IMR-90 (cell line): Measurements from ENCODE around the gene KRTAP12-1. TPM values are rescaled to one million over a fixed set of nuclear protein-coding genes. Genes with fewer than 3 reads are reported as not detected.
"Not testable (repeated sequence)": the region's sequence is repeated elsewhere in the genome, so short reads cannot be mapped to it uniquely, and the experiment has no call there.

Experiments
- ATAC-seq: fragments of 200-7000 bp; cut with Tn5 transposase; 2 replicates; pipeline ENCODE4 v1.9.1; 2020; ENCODE audit warnings: low read depth, mild to moderate bottlenecking, moderate library complexity
- BruUV-seq: library from RNA; stranded (reverse); fragments of 400-500 nt; replicated peaks from 2 replicates; lab custom pipeline; 2021; lab: Mats Ljungman, UMichigan
- CTCF ChIA-PET: fragments of 300-600 bp; formaldehyde crosslinking; extraction: SDS; loops from one replicate; lab custom pipeline; 2021; ENCODE audit warnings: antibody characterized with exemption; lab: Yijun Ruan, JAX
- POLR2A ChIA-PET: fragments of 300-600 bp; sonication (Branson Sonifier 250); formaldehyde crosslinking; loops from one replicate; lab custom pipeline; 2022; ENCODE audit warnings: antibody characterized with exemption; ENCODE audit not compliant: unreplicated experiment; lab: Charles Lee
- DNase-seq: peaks from one replicate; pipeline ENCODE4 v3.0.0; 2013
- H2AFZ ChIP-seq: replicated peaks from 2 replicates; pipeline ENCODE3; 2013; ENCODE audit warnings: low read length, mild to moderate bottlenecking; ENCODE audit not compliant: poor library complexity
- H2AK5ac ChIP-seq: 2 replicates; pipeline ENCODE4 v1.6.1; 2013; ENCODE audit warnings: low read depth, low read length, inconsistent platforms
- H2AK9ac ChIP-seq: replicated peaks from 2 replicates; pipeline ENCODE3; 2013; ENCODE audit warnings: mild to moderate bottlenecking, low read depth, low read length, moderate library complexity; ENCODE audit not compliant: poor library complexity
- H2BK120ac ChIP-seq: 2 replicates; pipeline ENCODE4 v1.6.1; 2013; ENCODE audit warnings: low read depth, low read length, inconsistent platforms
- H2BK15ac ChIP-seq: 3 replicates; pipeline ENCODE4 v1.6.1; 2013; ENCODE audit warnings: low read depth, low read length, inconsistent platforms
- H2BK20ac ChIP-seq: 2 replicates; pipeline ENCODE4 v1.6.1; 2013; ENCODE audit warnings: low read depth, mild to moderate bottlenecking, inconsistent platforms, low read length, moderate library complexity
- H2BK5ac ChIP-seq: 2 replicates; pipeline ENCODE4 v1.6.1; 2013; ENCODE audit warnings: mild to moderate bottlenecking, low read depth, low read length, inconsistent platforms; ENCODE audit not compliant: poor library complexity, severe bottlenecking
- H3K14ac ChIP-seq: replicated peaks from 2 replicates; pipeline ENCODE4 v1.6.1; 2013; ENCODE audit warnings: low read depth, low read length, inconsistent platforms
- H3K18ac ChIP-seq: 2 replicates; pipeline ENCODE4 v1.6.1; 2013; ENCODE audit warnings: low read depth, low read length, control low read depth
- H3K23ac ChIP-seq: 2 replicates; pipeline ENCODE4 v1.6.1; 2013; ENCODE audit warnings: low read depth, low read length, inconsistent platforms
- H3K27ac ChIP-seq: 2 replicates; pipeline ENCODE4 v1.5.1; 2013; ENCODE audit warnings: mild to moderate bottlenecking, control low read depth, low read length; ENCODE audit not compliant: insufficient read depth
- H3K27me3 ChIP-seq: 2 replicates; pipeline ENCODE4 v1.6.1; 2013; ENCODE audit warnings: low read length; ENCODE audit not compliant: control insufficient read depth, insufficient read depth
- H3K36me3 ChIP-seq: 2 replicates; pipeline ENCODE4 v1.6.1; 2013; ENCODE audit warnings: low read length, mixed read lengths; ENCODE audit not compliant: control insufficient read depth, insufficient read depth
- H3K4ac ChIP-seq: 2 replicates; pipeline ENCODE4 v1.6.1; 2013; ENCODE audit warnings: low read depth, low read length, inconsistent platforms
- H3K4me1 ChIP-seq: 2 replicates; pipeline ENCODE4 v1.6.1; 2013; ENCODE audit warnings: low read length, mixed read lengths; ENCODE audit not compliant: control insufficient read depth, insufficient read depth
- H3K4me2 ChIP-seq: 2 replicates; pipeline ENCODE4 v1.6.1; 2013; ENCODE audit warnings: low read depth, mild to moderate bottlenecking, control low read depth, low read length, moderate library complexity
- H3K4me3 ChIP-seq: 2 replicates; pipeline ENCODE4 v1.5.1; 2013; ENCODE audit warnings: low read depth, mild to moderate bottlenecking, control low read depth, low read length, moderate library complexity; ENCODE audit not compliant: insufficient read depth
- H3K56ac ChIP-seq: 2 replicates; pipeline ENCODE4 v1.6.1; 2013; ENCODE audit warnings: low read length, inconsistent platforms; ENCODE audit not compliant: insufficient read depth; ENCODE audit errors: extremely low read depth
- H3K79me1 ChIP-seq, 2 experiments: 2 replicates each; pipeline ENCODE4 v1.6.1; 2013; ENCODE audit warnings: low read length in 2 of 2, inconsistent platforms in 1 of 2, low read depth in 1 of 2
- H3K9ac ChIP-seq: 2 replicates; pipeline ENCODE4 v1.6.1; 2013; ENCODE audit warnings: low read depth, low read length, control low read depth
- H3K9me1 ChIP-seq: 2 replicates; pipeline ENCODE4 v1.6.1; 2013; ENCODE audit warnings: low read length, inconsistent platforms; ENCODE audit not compliant: insufficient read depth
- H3K9me3 ChIP-seq: 2 replicates; pipeline ENCODE4 v1.6.1; 2013; ENCODE audit warnings: low read length; ENCODE audit not compliant: control insufficient read depth, insufficient read depth
- H4K20me1 ChIP-seq: 2 replicates; pipeline ENCODE4 v1.6.1; 2013; ENCODE audit warnings: low read length, inconsistent platforms; ENCODE audit not compliant: insufficient read depth
- H4K5ac ChIP-seq: 2 replicates; pipeline ENCODE4 v1.6.1; 2013; ENCODE audit warnings: mild to moderate bottlenecking, low read depth, low read length, control low read depth
- H4K8ac ChIP-seq, 2 experiments: 2 replicates each; pipeline ENCODE4 v1.6.1; 2013; ENCODE audit warnings: low read depth in 2 of 2, low read length in 2 of 2, control low read depth in 1 of 2, inconsistent platforms in 1 of 2
- H4K91ac ChIP-seq: 2 replicates; pipeline ENCODE4 v1.6.1; 2013; ENCODE audit warnings: low read depth, low read length, inconsistent platforms; ENCODE audit not compliant: insufficient read depth
- CEBPB ChIP-seq: IDR thresholded peaks from 2 replicates; pipeline ENCODE4 v1.6.1; 2012; ENCODE audit warnings: low read depth, low read length, improper control_type of control experiment
- RCOR1 ChIP-seq: IDR thresholded peaks from 2 replicates; pipeline ENCODE4 v1.6.1; 2012; ENCODE audit warnings: mild to moderate bottlenecking, low read length, improper control_type of control experiment; ENCODE audit not compliant: insufficient replicate concordance
- WGBS, 2 experiments: methylation state at CpG; one replicate each; pipeline versions ENCODE4 v1.1.5 to v1.1.7; 2013; ENCODE audit warnings: missing lambda C conversion rate in 2 of 2; ENCODE audit not compliant: insufficient read length in 1 of 2; ENCODE audit errors: extremely low coverage in 2 of 2; 5-methylcytosine and 5-hydroxymethylcytosine counted together
- dilution Hi-C: fragments of 300-500 bp; cut with HindIII; formaldehyde crosslinking; loops from one replicate; pipeline ENCODE4 v1.14.3; 2018; ENCODE audit warnings: low sequenced_read_pairs; ENCODE audit not compliant: unreplicated experiment
- in situ Hi-C: fragments of 300-500 bp; cut with MboI; formaldehyde crosslinking; loops from 3 replicates; pipeline ENCODE4 v1.14.3; 2019; ENCODE audit warnings: low sequenced_read_pairs, inconsistent platforms, mixed read lengths
- intact Hi-C: fragments of 100-400 bp; cut with micrococcal nuclease; formaldehyde crosslinking; loops from 2 replicates; pipeline ENCODE4 v1.10.0; 2022
- polyA plus RNA-seq, 3 experiments: library from polyadenylated mRNA; depleted of rRNA; stranded (reverse); fragments of >200 nt; gene quantifications; 2 replicates each; pipeline ENCODE4 v1.2.3, GENCODE V29; 2012; ENCODE audit warnings: low replicate concordance in 1 of 3
- total RNA-seq: library from RNA; depleted of rRNA; stranded (reverse); fragments of >200 nt; gene quantifications from 2 replicates; pipeline ENCODE4 v1.2.3, GENCODE V29; 2012
- TF ChIP-seq, protein P1 (sequence below): fragments of 150-350 bp; IDR thresholded peaks from 2 replicates; pipeline ENCODE4 v1.6.1; 2017; ENCODE audit warnings: mild to moderate bottlenecking, antibody characterized with exemption, low read length, low read depth

KRTAP12-1 gene
- total and polyA plus RNA-seq, 2 of the 4 experiments (the other 2 are of a cell fraction), result not detected

DNA sequence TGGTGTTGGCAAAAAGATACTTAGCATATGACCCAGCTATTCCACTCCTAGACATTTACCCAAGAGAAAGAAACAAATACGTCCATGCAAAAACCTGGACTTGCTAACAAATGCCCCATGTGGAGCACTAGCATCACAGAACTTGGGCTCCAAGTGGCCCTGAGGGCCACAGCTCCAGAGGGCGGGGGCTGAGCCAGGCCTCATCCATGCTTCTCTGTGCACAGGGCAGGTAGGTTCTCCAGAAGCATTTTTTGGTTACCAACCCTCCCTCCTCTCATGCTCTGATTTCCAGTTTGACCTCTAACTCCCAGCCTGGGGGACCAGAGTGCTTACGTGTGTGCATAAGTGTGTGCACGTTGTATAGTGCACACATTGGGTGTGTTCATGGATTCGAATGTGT lies 17.3 kb downstream of the KRTAP12-1 start (continued):
- TF ChIP-seq, protein P1, sequence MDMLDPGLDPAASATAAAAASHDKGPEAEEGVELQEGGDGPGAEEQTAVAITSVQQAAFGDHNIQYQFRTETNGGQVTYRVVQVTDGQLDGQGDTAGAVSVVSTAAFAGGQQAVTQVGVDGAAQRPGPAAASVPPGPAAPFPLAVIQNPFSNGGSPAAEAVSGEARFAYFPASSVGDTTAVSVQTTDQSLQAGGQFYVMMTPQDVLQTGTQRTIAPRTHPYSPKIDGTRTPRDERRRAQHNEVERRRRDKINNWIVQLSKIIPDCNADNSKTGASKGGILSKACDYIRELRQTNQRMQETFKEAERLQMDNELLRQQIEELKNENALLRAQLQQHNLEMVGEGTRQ, result no peak
- TF ChIP-seq CEBPB, result no peak
- no peak for TF ChIP-seq RCOR1

DNA sequence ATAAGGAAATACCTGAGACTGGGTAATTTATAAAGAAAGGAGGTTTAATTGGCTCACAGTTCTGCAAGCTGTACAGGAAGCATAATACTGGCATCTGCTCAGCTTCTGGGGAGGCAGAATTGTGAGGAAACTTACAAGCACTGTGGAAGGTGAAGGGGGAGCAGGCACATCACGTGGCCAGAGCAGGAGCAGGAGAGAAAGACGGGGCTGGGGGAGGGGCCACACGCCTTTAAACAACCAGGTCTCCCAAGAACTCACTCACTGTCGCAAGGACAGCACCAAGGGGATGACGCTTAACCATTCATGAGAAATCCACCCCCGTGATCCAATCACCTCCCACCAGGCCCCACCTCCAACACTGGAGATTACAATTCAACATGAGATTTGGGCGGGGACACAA lies 20.4 kb downstream of the KRTAP12-1 start:
- H2BK120ac ChIP-seq, in situ Hi-C loops: not testable (repeated sequence)

More for the DNA sequence above, 20.4 kb downstream of the KRTAP12-1 start:
- POLR2A ChIA-PET, H3K4ac ChIP-seq, H3K18ac ChIP-seq, H3K9me3 ChIP-seq, H3K4me2 ChIP-seq, H2AK5ac ChIP-seq, H3K14ac ChIP-seq, H2BK15ac ChIP-seq, H3K9me1 ChIP-seq, H3K79me1 ChIP-seq, H3K4me1 ChIP-seq, H4K8ac ChIP-seq, H2AK9ac ChIP-seq, ATAC-seq, H3K23ac ChIP-seq, CTCF ChIA-PET, H4K91ac ChIP-seq, BruUV-seq, H2BK5ac ChIP-seq, intact Hi-C loops, H3K56ac ChIP-seq, DNase-seq, H3K36me3 ChIP-seq, dilution Hi-C loops, H3K4me3 ChIP-seq, H4K5ac ChIP-seq, H2AFZ ChIP-seq, H3K9ac ChIP-seq, H2BK20ac ChIP-seq, H3K27me3 ChIP-seq, H4K20me1 ChIP-seq, H3K27ac ChIP-seq: not testable (repeated sequence)
- WGBS, 2 experiments, result no CpG with 5 or more reads among the region's 7 CpGs
